Measurements from ENCODE around the gene PADI4.

DNA sequence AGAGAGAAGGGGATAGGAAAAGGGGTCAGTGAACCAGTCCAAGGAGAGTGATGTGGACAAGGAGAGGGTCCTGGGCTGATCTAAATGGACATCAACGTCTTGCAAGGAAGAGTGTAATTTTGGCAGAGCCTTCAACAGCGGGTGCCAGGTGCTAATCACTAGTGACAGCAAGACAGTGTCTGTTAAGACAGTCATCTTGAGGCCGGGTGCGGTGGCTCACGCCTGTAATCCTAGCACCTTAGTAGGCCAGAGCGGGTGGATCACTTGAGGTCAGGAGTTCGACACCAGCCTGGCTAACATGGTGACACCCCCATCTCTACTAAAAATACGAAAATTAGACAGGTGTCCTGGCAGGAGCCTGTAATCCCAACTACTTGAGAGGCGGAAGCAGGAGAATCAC, 51.8 kb downstream of the PADI4 start:
- TF ChIP-seq CTCF (IDR thresholded peaks at IDR 0.05) = no peak
- no peak for TF ChIP-seq OVOL2 (CRISPR knock-in tag; IDR thresholded peaks at IDR 0.05; ENCODE audit: borderline replicate concordance)
- TF ChIP-seq, protein P1, sequence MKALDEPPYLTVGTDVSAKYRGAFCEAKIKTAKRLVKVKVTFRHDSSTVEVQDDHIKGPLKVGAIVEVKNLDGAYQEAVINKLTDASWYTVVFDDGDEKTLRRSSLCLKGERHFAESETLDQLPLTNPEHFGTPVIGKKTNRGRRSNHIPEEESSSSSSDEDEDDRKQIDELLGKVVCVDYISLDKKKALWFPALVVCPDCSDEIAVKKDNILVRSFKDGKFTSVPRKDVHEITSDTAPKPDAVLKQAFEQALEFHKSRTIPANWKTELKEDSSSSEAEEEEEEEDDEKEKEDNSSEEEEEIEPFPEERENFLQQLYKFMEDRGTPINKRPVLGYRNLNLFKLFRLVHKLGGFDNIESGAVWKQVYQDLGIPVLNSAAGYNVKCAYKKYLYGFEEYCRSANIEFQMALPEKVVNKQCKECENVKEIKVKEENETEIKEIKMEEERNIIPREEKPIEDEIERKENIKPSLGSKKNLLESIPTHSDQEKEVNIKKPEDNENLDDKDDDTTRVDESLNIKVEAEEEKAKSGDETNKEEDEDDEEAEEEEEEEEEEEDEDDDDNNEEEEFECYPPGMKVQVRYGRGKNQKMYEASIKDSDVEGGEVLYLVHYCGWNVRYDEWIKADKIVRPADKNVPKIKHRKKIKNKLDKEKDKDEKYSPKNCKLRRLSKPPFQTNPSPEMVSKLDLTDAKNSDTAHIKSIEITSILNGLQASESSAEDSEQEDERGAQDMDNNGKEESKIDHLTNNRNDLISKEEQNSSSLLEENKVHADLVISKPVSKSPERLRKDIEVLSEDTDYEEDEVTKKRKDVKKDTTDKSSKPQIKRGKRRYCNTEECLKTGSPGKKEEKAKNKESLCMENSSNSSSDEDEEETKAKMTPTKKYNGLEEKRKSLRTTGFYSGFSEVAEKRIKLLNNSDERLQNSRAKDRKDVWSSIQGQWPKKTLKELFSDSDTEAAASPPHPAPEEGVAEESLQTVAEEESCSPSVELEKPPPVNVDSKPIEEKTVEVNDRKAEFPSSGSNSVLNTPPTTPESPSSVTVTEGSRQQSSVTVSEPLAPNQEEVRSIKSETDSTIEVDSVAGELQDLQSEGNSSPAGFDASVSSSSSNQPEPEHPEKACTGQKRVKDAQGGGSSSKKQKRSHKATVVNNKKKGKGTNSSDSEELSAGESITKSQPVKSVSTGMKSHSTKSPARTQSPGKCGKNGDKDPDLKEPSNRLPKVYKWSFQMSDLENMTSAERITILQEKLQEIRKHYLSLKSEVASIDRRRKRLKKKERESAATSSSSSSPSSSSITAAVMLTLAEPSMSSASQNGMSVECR (CRISPR knock-in tag; IDR thresholded peaks at IDR 0.05; ENCODE audit: borderline replicate concordance) = no peak
- TF ChIP-seq ZNF512 (CRISPR knock-in tag; IDR thresholded peaks at IDR 0.05; ENCODE audit: borderline replicate concordance) = no peak
- no peak for TF ChIP-seq NFYB (CRISPR knock-in tag; conservative IDR thresholded peaks at IDR 0.05; ENCODE audit: low read depth)
- no peak for TF ChIP-seq E2F1 (CRISPR knock-in tag; IDR thresholded peaks at IDR 0.05)
- TF ChIP-seq, protein P2, sequence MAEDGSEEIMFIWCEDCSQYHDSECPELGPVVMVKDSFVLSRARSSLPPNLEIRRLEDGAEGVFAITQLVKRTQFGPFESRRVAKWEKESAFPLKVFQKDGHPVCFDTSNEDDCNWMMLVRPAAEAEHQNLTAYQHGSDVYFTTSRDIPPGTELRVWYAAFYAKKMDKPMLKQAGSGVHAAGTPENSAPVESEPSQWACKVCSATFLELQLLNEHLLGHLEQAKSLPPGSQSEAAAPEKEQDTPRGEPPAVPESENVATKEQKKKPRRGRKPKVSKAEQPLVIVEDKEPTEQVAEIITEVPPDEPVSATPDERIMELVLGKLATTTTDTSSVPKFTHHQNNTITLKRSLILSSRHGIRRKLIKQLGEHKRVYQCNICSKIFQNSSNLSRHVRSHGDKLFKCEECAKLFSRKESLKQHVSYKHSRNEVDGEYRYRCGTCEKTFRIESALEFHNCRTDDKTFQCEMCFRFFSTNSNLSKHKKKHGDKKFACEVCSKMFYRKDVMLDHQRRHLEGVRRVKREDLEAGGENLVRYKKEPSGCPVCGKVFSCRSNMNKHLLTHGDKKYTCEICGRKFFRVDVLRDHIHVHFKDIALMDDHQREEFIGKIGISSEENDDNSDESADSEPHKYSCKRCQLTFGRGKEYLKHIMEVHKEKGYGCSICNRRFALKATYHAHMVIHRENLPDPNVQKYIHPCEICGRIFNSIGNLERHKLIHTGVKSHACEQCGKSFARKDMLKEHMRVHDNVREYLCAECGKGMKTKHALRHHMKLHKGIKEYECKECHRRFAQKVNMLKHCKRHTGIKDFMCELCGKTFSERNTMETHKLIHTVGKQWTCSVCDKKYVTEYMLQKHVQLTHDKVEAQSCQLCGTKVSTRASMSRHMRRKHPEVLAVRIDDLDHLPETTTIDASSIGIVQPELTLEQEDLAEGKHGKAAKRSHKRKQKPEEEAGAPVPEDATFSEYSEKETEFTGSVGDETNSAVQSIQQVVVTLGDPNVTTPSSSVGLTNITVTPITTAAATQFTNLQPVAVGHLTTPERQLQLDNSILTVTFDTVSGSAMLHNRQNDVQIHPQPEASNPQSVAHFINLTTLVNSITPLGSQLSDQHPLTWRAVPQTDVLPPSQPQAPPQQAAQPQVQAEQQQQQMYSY (CRISPR knock-in tag; IDR thresholded peaks at IDR 0.05) = no peak
- TF ChIP-seq ZNF317 (CRISPR knock-in tag; IDR thresholded peaks at IDR 0.05; ENCODE audit: borderline replicate concordance, low read depth) = no peak
- TF ChIP-seq ZNF263 (CRISPR knock-in tag; IDR thresholded peaks at IDR 0.05; ENCODE audit: low read depth) = no peak
- TF ChIP-seq JUN (CRISPR knock-in tag; IDR thresholded peaks at IDR 0.05) = no peak
- no peak for TF ChIP-seq SP1 (CRISPR knock-in tag; conservative IDR thresholded peaks at IDR 0.05)
